Measurements from ENCODE around the gene NATD1.

GRCh38 chr17:21193031-21193430 is 60.2 kb downstream of the NATD1 start:
- TF ChIP-seq CTCF (IDR thresholded peaks at IDR 0.05) = no peak
- no peak for TF ChIP-seq POLR2A (IDR thresholded peaks at IDR 0.05)
